ENCODE results near the gene DIPK1C. TPM values are rescaled to one million over a fixed set of nuclear protein-coding genes. Genes with fewer than 3 reads are reported as not detected.

DIPK1C gene
- total and polyA plus RNA-seq, 2 of the 4 experiments (the other 2 are of a cell fraction) = not detected

DNA sequence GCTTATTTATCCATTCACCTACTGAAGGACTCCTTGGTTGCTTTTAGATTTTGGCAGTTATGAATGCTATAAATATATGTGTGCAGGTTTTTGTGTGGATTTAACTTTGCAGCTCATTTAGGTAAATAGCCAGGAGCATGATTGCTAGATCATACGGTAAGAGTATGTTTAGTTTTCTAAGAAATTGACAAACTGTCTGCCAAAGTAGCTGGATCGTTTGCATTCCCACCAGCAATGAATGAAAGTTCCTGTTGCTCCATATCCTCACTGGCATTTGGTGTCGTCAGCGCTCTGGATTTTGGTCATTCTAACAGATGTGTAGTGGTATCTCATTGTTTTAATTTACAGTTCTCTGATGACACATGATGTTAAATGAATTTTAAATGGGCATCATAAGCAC lies 8.7 kb upstream of the DIPK1C start:
- no peak overlapping the region for H3K9ac ChIP-seq (ENCODE audit: low read depth, low read length)
- H2BK120ac ChIP-seq (ENCODE audit: low read depth, low read length) = no peak overlapping the region
- ChIA-PET POLR2A (ENCODE audit: unreplicated experiment) (no interaction called here), CTCF (no interaction called here)
- dilution Hi-C loops (cut with HindIII; ENCODE audit: low sequenced_read_pairs, unreplicated experiment) (no loop called here), in situ Hi-C loops (cut with MboI; ENCODE audit: low sequenced_read_pairs) (no loop called here), intact Hi-C loops (cut with micrococcal nuclease) (no loop called here)
- no CpG with 5 or more reads among the region's 4 CpGs for WGBS, 2 experiments (ENCODE audit: extremely low coverage in 2 of 2, insufficient read length in 1 of 2)
- H2BK15ac ChIP-seq (ENCODE audit: low read depth, low read length) = no peak overlapping the region
- peaks cover 10% of the 10 kb centered on the region for H3K27me3 ChIP-seq (ENCODE audit: control insufficient read depth, insufficient read depth, low read length)
- DNase-seq (no peak), ATAC-seq (ENCODE audit: low read depth) (no peak)
- H4K91ac ChIP-seq (ENCODE audit: insufficient read depth, low read depth, low read length) = no peak overlapping the region
- no peak overlapping the region for H3K18ac ChIP-seq (ENCODE audit: low read depth, low read length)
- H2AK9ac ChIP-seq (replicated peaks; ENCODE audit: low read depth, low read length, poor library complexity) = no peak overlapping the region
- no peak overlapping the region for H2BK20ac ChIP-seq (ENCODE audit: low read depth, low read length)
- H3K4me3 ChIP-seq (ENCODE audit: insufficient read depth, low read depth, low read length) = no peak overlapping the region
- no peaks in the 10 kb centered on the region for H4K20me1 ChIP-seq (ENCODE audit: insufficient read depth, low read length)
- TF ChIP-seq POLR2A (IDR thresholded peaks at IDR 0.05; ENCODE audit: low read depth, low read length) (no peak), CEBPB (IDR thresholded peaks at IDR 0.05; ENCODE audit: low read depth, low read length) (no peak), FOS (IDR thresholded peaks at IDR 0.05; ENCODE audit: low read depth, low read length) (no peak), RFX5 (IDR thresholded peaks at IDR 0.05; ENCODE audit: low read depth, low read length) (no peak), CHD1 (IDR thresholded peaks at IDR 0.05; ENCODE audit: low read depth, low read length) (no peak), MXI1 (IDR thresholded peaks at IDR 0.05; ENCODE audit: borderline replicate concordance, low read depth, low read length) (no peak), RCOR1 (IDR thresholded peaks at IDR 0.05; ENCODE audit: insufficient replicate concordance, low read length) (no peak), CTCF (conservative IDR thresholded peaks at IDR 0.05; ENCODE audit: low read depth, low read length) (no peak), MAZ (IDR thresholded peaks at IDR 0.05; ENCODE audit: borderline replicate concordance, low read depth, low read length) (no peak), NFE2L2 (IDR thresholded peaks at IDR 0.05; ENCODE audit: low read depth, low read length) (no peak), MAFK (IDR thresholded peaks at IDR 0.05; ENCODE audit: low read depth, low read length) (no peak), SMC3 (IDR thresholded peaks at IDR 0.05; ENCODE audit: low read depth, low read length) (no peak), BHLHE40 (IDR thresholded peaks at IDR 0.05; ENCODE audit: low read depth, low read length) (no peak)
- TF ChIP-seq, protein P1, sequence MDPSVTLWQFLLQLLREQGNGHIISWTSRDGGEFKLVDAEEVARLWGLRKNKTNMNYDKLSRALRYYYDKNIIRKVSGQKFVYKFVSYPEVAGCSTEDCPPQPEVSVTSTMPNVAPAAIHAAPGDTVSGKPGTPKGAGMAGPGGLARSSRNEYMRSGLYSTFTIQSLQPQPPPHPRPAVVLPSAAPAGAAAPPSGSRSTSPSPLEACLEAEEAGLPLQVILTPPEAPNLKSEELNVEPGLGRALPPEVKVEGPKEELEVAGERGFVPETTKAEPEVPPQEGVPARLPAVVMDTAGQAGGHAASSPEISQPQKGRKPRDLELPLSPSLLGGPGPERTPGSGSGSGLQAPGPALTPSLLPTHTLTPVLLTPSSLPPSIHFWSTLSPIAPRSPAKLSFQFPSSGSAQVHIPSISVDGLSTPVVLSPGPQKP (IDR thresholded peaks at IDR 0.05; ENCODE audit: borderline replicate concordance, low read depth, low read length) = no peak
- BruUV-seq (replicated peaks) = no TSS peak
- H4K5ac ChIP-seq (ENCODE audit: low read depth, low read length) = no peak overlapping the region
- no peak overlapping the region for H3K4ac ChIP-seq (ENCODE audit: low read depth, low read length)
- no peak overlapping the region for H3K27ac ChIP-seq (ENCODE audit: insufficient read depth, low read length)
- no peaks in the 10 kb centered on the region for H3K9me1 ChIP-seq (ENCODE audit: insufficient read depth, low read length)
- H3K56ac ChIP-seq (ENCODE audit: extremely low read depth, insufficient read depth, low read length) = no peak overlapping the region
- H3K9me3 ChIP-seq (ENCODE audit: control insufficient read depth, insufficient read depth, low read length) = no peaks in the 10 kb centered on the region
- no peak overlapping the region for H2AK5ac ChIP-seq (ENCODE audit: low read depth, low read length)
- no peaks in the 10 kb centered on the region for H3K4me1 ChIP-seq (ENCODE audit: control insufficient read depth, insufficient read depth, low read length)
- H3K36me3 ChIP-seq (ENCODE audit: control insufficient read depth, insufficient read depth, low read length) = no peaks in the 10 kb centered on the region
- no peak overlapping the region for H3K23ac ChIP-seq (ENCODE audit: low read depth, low read length)
- no peak overlapping the region for H3K4me2 ChIP-seq (ENCODE audit: low read depth, low read length)
- H3K79me1 ChIP-seq (ENCODE audit: low read depth in 1 of 2, low read length in 2 of 2) = no peaks in the 10 kb centered on the region
- H2BK5ac ChIP-seq (ENCODE audit: low read depth, low read length, poor library complexity, severe bottlenecking) = no peak overlapping the region
- no peak overlapping the region for H3K14ac ChIP-seq (replicated peaks; ENCODE audit: low read depth, low read length)
- H4K8ac ChIP-seq (ENCODE audit: low read depth in 2 of 2, low read length in 2 of 2) = no peak overlapping the region
- H2AFZ ChIP-seq (replicated peaks; ENCODE audit: low read length, poor library complexity) = no peak overlapping the region

All from IMR-90 (cell line).